GM23248 (cell line): ENCODE data around the gene TTC9. TPM values are rescaled to one million over a fixed set of nuclear protein-coding genes. Genes with fewer than 3 reads are reported as not detected.

Experiments
- DNase-seq: peaks from one replicate; pipeline ENCODE4 v3.0.0-alpha.2; 2015
- H2AFZ ChIP-seq: fragments of 200-600 bp; sonication (generic); 2 replicates; pipeline ENCODE4 v1.6.1; 2016; ENCODE audit warnings: antibody characterized with exemption
- H3F3A ChIP-seq: fragments of 200-600 bp; sonication (generic); 2 replicates; pipeline ENCODE4 v1.6.1; 2016; ENCODE audit warnings: mild to moderate bottlenecking, antibody characterized with exemption, mixed run types; ENCODE audit not compliant: insufficient read depth
- H3K27ac ChIP-seq: fragments of 200-600 bp; sonication (generic); 2 replicates; pipeline ENCODE4 v1.5.1; 2016; ENCODE audit warnings: mild to moderate bottlenecking
- H3K27me3 ChIP-seq: fragments of 200-600 bp; sonication (generic); replicated peaks from 2 replicates; pipeline ENCODE4 v1.6.1; 2016; ENCODE audit warnings: mild to moderate bottlenecking; ENCODE audit not compliant: insufficient read depth
- H3K36me3 ChIP-seq: fragments of 200-600 bp; sonication (generic); 2 replicates; pipeline ENCODE4 v1.6.1; 2016; ENCODE audit warnings: low read depth, mild to moderate bottlenecking
- H3K4me1 ChIP-seq: fragments of 200-600 bp; sonication (generic); 2 replicates; pipeline ENCODE4 v1.6.1; 2016; ENCODE audit warnings: mild to moderate bottlenecking; ENCODE audit not compliant: insufficient read depth
- H3K4me2 ChIP-seq: fragments of 200-600 bp; sonication (generic); one replicate; pipeline ENCODE4 v1.6.1; 2016; ENCODE audit warnings: mild to moderate bottlenecking; ENCODE audit not compliant: unreplicated experiment
- H3K4me3 ChIP-seq: fragments of 200-600 bp; sonication (generic); 2 replicates; pipeline ENCODE4 v1.5.1; 2016; ENCODE audit warnings: mild to moderate bottlenecking
- H3K79me2 ChIP-seq: fragments of 200-600 bp; sonication (generic); 2 replicates; pipeline ENCODE4 v1.6.1; 2016; ENCODE audit warnings: mild to moderate bottlenecking; ENCODE audit not compliant: insufficient read depth
- H3K9ac ChIP-seq: fragments of 200-600 bp; sonication (generic); 2 replicates; pipeline ENCODE4 v1.6.1; 2016; ENCODE audit warnings: mild to moderate bottlenecking
- H3K9me2 ChIP-seq: fragments of 200-600 bp; sonication (generic); 2 replicates; pipeline ENCODE4 v1.6.1; 2016; ENCODE audit warnings: mixed run types, mild to moderate bottlenecking, moderate library complexity; ENCODE audit not compliant: insufficient read depth
- H3K9me3 ChIP-seq: fragments of 200-600 bp; sonication (generic); one replicate; pipeline ENCODE4 v1.6.1; 2017; ENCODE audit warnings: low read depth
- H4K20me1 ChIP-seq: fragments of 200-600 bp; sonication (generic); 2 replicates; pipeline ENCODE4 v1.6.0; 2016; ENCODE audit not compliant: insufficient read depth
- EZH2 ChIP-seq: fragments of 200-600 bp; sonication (generic); IDR thresholded peaks from 2 replicates; pipeline ENCODE4 v1.6.1; 2018; ENCODE audit warnings: antibody characterized with exemption, mild to moderate bottlenecking; ENCODE audit not compliant: insufficient read depth, poor library complexity, severe bottlenecking
- EZH2phosphoT487 ChIP-seq: fragments of 200-600 bp; sonication (generic); IDR thresholded peaks from 2 replicates; pipeline ENCODE4 v1.6.1; 2018; ENCODE audit warnings: antibody characterized with exemption, moderate library complexity, mild to moderate bottlenecking, low read depth; ENCODE audit not compliant: insufficient read depth
- WGBS, 2 experiments: methylation state at CpG; one replicate each; pipeline ENCODE4 v1.1.6; 2015 to 2017; ENCODE audit warnings: low lambda C conversion rate in 2 of 2, low coverage in 1 of 2; ENCODE audit errors: missing lambda C conversion rate in 2 of 2; 5-methylcytosine and 5-hydroxymethylcytosine counted together
- in situ Hi-C: fragments of 300-500 bp; cut with MboI; formaldehyde crosslinking; loops from 2 replicates; pipeline ENCODE4 v1.15.0; 2020
- polyA plus RNA-seq: library from polyadenylated mRNA; unstranded; fragments of >200 nt; fragmentation: Nextera tagmentation; extraction: Ambion mirVana; gene quantifications from 2 replicates; pipeline ENCODE4 v1.2.1, GENCODE V29; 2016
- total RNA-seq: library from RNA; depleted of rRNA; stranded (reverse); fragments of >200 nt; shearing (Covaris generic); gene quantifications from 2 replicates; pipeline ENCODE4 v1.2.3, GENCODE V29; 2014

The TTC9 gene
- total and polyA plus RNA-seq, 2 experiments from 2014 or later, result not detected

- TF ChIP-seq EZH2 (no peak), EZH2phosphoT487 (no peak)
- Histone ChIP-seq H3F3A (no peaks in the 10 kb centered on the region), H3K4me1 (no peaks in the 10 kb centered on the region), H3K9ac (no peak overlapping the region), H3K79me2 (no peaks in the 10 kb centered on the region), H3K4me3 (no peak overlapping the region), H3K27ac (no peak overlapping the region), H3K27me3 (peaks cover 9% of the 10 kb centered on the region; the same call in 1 of the 2 replicates), H3K9me2 (no peaks in the 10 kb centered on the region), H3K4me2 (no peak overlapping the region), H3K9me3 (peaks cover 4% of the 10 kb centered on the region), H4K20me1 (no peaks in the 10 kb centered on the region), H2AFZ (no peak overlapping the region), H3K36me3 (no peaks in the 10 kb centered on the region)
- WGBS, 2 experiments, result 26 to 30% methylated on average over 1 of the region's 1 CpG
- in situ Hi-C loops, result loop anchor here (10.0 to 25.0 kb wide), 3 partner anchors 90 to 337 kb away; no protein-coding TSS in a partner anchor
- DNase-seq, result no peak
These were observed 16.7 kb upstream of the TTC9 start for GRCh38 chr14:70624972-70625371.

GRCh38 chr14:70631948-70632347 is 9.8 kb upstream of the TTC9 start:
- no peak overlapping the region for H3K9ac ChIP-seq
- DNase-seq, result no peak
- H3F3A ChIP-seq, result no peaks in the 10 kb centered on the region
- no peak overlapping the region for H3K4me3 ChIP-seq
- in situ Hi-C loops, result no loop called here
- no peak overlapping the region for H3K4me2 ChIP-seq
- no peaks in the 10 kb centered on the region for H3K79me2 ChIP-seq
- no peaks in the 10 kb centered on the region for H3K9me2 ChIP-seq
- H3K4me1 ChIP-seq, result no peaks in the 10 kb centered on the region
- peaks cover under 1% of the 10 kb centered on the region; the same call in 1 of the 2 replicates for H3K27me3 ChIP-seq
- no peaks in the 10 kb centered on the region for H4K20me1 ChIP-seq
- H2AFZ ChIP-seq, result no peak overlapping the region
- H3K36me3 ChIP-seq, result no peaks in the 10 kb centered on the region
- peaks cover 4% of the 10 kb centered on the region for H3K9me3 ChIP-seq
- no peak for TF ChIP-seq EZH2
- TF ChIP-seq EZH2phosphoT487, result no peak
- 41 to 50% methylated on average over 3 of the region's 3 CpGs for WGBS, 2 experiments
- H3K27ac ChIP-seq, result no peak overlapping the region

- Histone ChIP-seq H3K79me2 (no peaks in the 10 kb centered on the region), H3K9ac (no peak overlapping the region), H3K4me2 (no peak overlapping the region), H3K4me1 (no peaks in the 10 kb centered on the region), H3K36me3 (no peaks in the 10 kb centered on the region), H3K9me3 (no peaks in the 10 kb centered on the region), H3K4me3 (no peak overlapping the region), H3K9me2 (no peaks in the 10 kb centered on the region), H3K27me3 (peaks cover 39% of the 10 kb centered on the region), H3K27ac (no peak overlapping the region), H3F3A (no peaks in the 10 kb centered on the region), H2AFZ (no peak overlapping the region), H4K20me1 (no peaks in the 10 kb centered on the region)
- no peak for DNase-seq
- in situ Hi-C loops, result no loop called here
- TF ChIP-seq EZH2 (no peak), EZH2phosphoT487 (no peak)
- 74 to 77% methylated on average over 6 of the region's 6 CpGs for WGBS, 2 experiments
These were observed 5.6 kb upstream of the TTC9 start for GRCh38 chr14:70635971-70636595.

- Histone ChIP-seq H3K27ac (no peak overlapping the region), H3K36me3 (no peaks in the 10 kb centered on the region), H4K20me1 (no peaks in the 10 kb centered on the region), H3K27me3 (peaks cover 57% of the 10 kb centered on the region), H3K4me1 (no peaks in the 10 kb centered on the region), H3K79me2 (no peaks in the 10 kb centered on the region), H3K4me2 (no peak overlapping the region), H3K9me3 (no peaks in the 10 kb centered on the region), H3F3A (no peaks in the 10 kb centered on the region), H2AFZ (no peak overlapping the region), H3K4me3 (no peak overlapping the region), H3K9ac (no peak overlapping the region), H3K9me2 (no peaks in the 10 kb centered on the region)
- TF ChIP-seq EZH2, result no peak
- no peak for TF ChIP-seq EZH2phosphoT487
- in situ Hi-C loops, result no loop called here
- 13 to 22% methylated on average over 2 of the region's 2 CpGs for WGBS, 2 experiments
- DNase-seq, result no peak
These were observed 3.3 kb upstream of the TTC9 start for GRCh38 chr14:70638416-70638815.
